Lower lobe of right lung (tissue), 2 donors: Measurements from ENCODE around the gene TMEM132C. TPM values are rescaled to one million over a fixed set of nuclear protein-coding genes. Genes with fewer than 3 reads are reported as not detected.

ENCODE experiments used
- ATAC-seq, 2 donors: fragments of 200-7000 bp; cut with Tn5 transposase; one replicate each; pipeline ENCODE4 v1.9.1; 2020 to 2022; ENCODE audit warnings: mild to moderate bottlenecking in 2 of 2, moderate library complexity in 2 of 2
- DNase-seq: peaks from one replicate; pipeline ENCODE4 v3.0.0-alpha.2; 2020
- H3K27ac ChIP-seq: fragments of 200-600 bp; one replicate; pipeline ENCODE4 v1.8.0; 2022
- H3K27me3 ChIP-seq: fragments of 200-600 bp; one replicate; pipeline ENCODE4 v1.8.0; 2022; ENCODE audit warnings: low read depth
- H3K36me3 ChIP-seq: fragments of 200-600 bp; one replicate; pipeline ENCODE4 v1.8.0; 2022; ENCODE audit warnings: mild to moderate bottlenecking
- H3K4me1 ChIP-seq: fragments of 200-600 bp; one replicate; pipeline ENCODE4 v1.8.0; 2022
- H3K4me3 ChIP-seq: fragments of 200-600 bp; one replicate; pipeline ENCODE4 v1.8.0; 2022; ENCODE audit warnings: mild to moderate bottlenecking
- H3K9me3 ChIP-seq: fragments of 200-600 bp; one replicate; pipeline ENCODE4 v1.8.0; 2022
- intact Hi-C: fragments of 100-400 bp; cut with DNase I; formaldehyde crosslinking; loops from one replicate; pipeline ENCODE4 v1.11.0; 2022
- total RNA-seq: library from RNA; stranded (reverse); fragmentation: NEBNext Ultra II Directional; extraction: Animal tissue kit (Norgen Biotek cat#: 25700); gene quantifications from one replicate; pipeline ENCODE4 v1.2.1, GENCODE V29; 2021
- TF ChIP-seq, protein P1 (sequence below): fragments of 200-600 bp; IDR thresholded peaks from one replicate; pipeline ENCODE4 v1.8.0; 2022; ENCODE audit warnings: antibody characterized with exemption, mild to moderate bottlenecking
- donor health status: DM: no; HTN: yes; CAD: no; lungs with severe emphysema.

TMEM132C gene
- total RNA-seq, 1 donor from 2014 or later, result 1.6 TPM

DNA sequence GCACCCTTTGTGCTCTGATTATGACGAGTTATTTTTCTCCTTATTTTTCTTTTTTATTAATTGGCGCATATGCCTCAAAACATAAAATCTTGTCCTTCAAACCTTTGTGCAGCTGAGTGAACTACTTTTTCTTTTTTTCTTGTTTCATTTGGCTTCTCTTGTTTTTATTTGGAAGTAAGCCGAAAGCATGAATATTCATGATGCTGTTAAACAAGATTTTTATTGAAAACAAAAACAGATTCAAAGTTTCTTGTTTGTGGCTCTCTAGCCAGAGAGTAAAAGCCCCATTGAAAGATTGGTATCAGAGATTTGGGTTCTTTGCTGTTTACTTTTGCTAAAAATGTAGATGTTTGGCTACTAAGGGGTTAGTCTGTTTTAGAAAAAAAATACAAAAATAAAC lies 183.8 kb downstream of the TMEM132C start:
- TF ChIP-seq, protein P1, sequence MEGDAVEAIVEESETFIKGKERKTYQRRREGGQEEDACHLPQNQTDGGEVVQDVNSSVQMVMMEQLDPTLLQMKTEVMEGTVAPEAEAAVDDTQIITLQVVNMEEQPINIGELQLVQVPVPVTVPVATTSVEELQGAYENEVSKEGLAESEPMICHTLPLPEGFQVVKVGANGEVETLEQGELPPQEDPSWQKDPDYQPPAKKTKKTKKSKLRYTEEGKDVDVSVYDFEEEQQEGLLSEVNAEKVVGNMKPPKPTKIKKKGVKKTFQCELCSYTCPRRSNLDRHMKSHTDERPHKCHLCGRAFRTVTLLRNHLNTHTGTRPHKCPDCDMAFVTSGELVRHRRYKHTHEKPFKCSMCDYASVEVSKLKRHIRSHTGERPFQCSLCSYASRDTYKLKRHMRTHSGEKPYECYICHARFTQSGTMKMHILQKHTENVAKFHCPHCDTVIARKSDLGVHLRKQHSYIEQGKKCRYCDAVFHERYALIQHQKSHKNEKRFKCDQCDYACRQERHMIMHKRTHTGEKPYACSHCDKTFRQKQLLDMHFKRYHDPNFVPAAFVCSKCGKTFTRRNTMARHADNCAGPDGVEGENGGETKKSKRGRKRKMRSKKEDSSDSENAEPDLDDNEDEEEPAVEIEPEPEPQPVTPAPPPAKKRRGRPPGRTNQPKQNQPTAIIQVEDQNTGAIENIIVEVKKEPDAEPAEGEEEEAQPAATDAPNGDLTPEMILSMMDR, result no peak
- H3K27me3 ChIP-seq, result no peaks in the 10 kb centered on the region
- no peak for ATAC-seq

DNA sequence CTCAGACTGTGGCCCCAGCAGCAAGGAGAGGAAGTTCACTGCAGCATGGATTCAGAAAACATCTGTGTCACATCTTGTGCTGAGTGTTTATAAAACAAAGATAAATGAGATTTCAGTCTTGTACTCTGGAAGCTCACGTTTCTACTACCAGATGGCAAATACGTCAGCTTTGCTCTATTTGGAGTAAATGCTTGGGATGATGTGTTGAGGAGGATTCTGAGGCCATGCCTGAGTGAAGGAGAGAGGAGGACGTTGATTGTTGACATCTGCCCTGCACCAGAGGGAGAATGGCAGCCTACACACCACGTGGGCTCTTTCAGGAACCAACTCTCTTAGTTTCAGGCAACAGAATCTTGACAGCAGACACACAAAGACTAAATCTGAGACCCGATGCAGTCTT lies 188.9 kb downstream of the TMEM132C start:
- DNase-seq, result no peak
- no peak overlapping the region for H3K27ac ChIP-seq
- H3K36me3 ChIP-seq, result no peaks in the 10 kb centered on the region
- H3K9me3 ChIP-seq, result no peaks in the 10 kb centered on the region
- no peaks in the 10 kb centered on the region for H3K4me1 ChIP-seq
- no peak for ATAC-seq
- H3K4me3 ChIP-seq, result no peak overlapping the region
- no peaks in the 10 kb centered on the region for H3K27me3 ChIP-seq
- intact Hi-C loops, result no loop called here
- TF ChIP-seq, protein P1, result no peak

More for the DNA sequence above, 183.8 kb downstream of the TMEM132C start:
- intact Hi-C loops, result no loop called here
- no peak for DNase-seq
- no peak overlapping the region for H3K27ac ChIP-seq
- no peaks in the 10 kb centered on the region for H3K9me3 ChIP-seq
- H3K36me3 ChIP-seq, result no peaks in the 10 kb centered on the region
- no peaks in the 10 kb centered on the region for H3K4me1 ChIP-seq
- no peak overlapping the region for H3K4me3 ChIP-seq

DNA sequence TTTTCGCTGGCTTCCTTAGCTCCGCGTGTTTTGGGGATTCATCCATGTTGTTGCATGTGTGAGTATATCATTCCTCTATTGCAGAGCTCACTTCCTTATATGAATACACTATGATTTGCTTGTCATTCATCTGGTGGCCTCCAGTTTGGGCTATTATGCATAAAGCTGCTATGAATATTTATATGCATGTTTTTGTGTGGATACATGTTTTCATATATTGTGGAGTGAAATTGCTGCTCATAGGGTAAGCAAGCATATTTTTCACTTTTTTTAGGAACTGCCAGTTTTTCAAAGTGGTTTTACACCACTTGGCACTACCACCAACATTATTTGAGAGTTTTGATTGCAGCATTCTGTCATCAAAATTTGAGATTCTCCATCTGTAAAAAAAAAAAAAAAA lies 190.0 kb downstream of the TMEM132C start:
- no peaks in the 10 kb centered on the region for H3K4me1 ChIP-seq
- intact Hi-C loops, result no loop called here
- no peak for ATAC-seq
- no peaks in the 10 kb centered on the region for H3K9me3 ChIP-seq
- H3K4me3 ChIP-seq, result no peak overlapping the region
- no peak for DNase-seq
- H3K27me3 ChIP-seq, result no peaks in the 10 kb centered on the region
- TF ChIP-seq, protein P1, result no peak
- no peak overlapping the region for H3K27ac ChIP-seq
- H3K36me3 ChIP-seq, result no peaks in the 10 kb centered on the region

DNA sequence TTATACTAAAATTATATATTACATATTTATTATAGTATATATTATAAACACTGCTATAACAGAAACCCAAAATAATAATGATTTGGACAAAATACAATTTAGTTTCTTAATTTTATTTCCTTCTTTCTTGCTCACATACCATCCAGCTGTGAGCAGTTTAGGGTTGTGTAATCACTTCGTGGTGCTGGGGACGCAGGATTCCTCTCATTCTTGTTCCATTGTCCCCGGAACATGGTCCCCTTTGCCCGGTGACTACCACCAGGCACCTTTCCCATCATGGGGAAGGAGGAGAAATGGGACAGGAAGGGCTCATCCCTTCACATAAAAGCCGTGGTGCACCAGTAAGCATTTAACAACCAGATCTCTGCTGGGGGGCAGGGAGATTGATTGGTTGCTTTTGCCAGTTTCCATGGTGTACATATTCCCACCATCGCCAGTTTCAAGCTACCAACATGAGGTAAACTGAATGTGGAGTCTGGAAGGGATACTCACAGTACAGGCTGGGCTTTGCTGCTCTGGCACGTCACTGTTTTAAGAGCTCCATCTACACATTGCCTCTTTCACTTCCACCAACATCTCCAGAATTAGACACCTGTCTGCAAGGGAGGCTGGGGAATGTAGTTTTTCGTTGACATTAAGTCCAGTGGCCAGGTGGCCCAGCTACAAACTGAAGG lies 191.5 kb downstream of the TMEM132C start:
- ATAC-seq (no peak), DNase-seq (no peak)
- intact Hi-C loops, result no loop called here

DNA sequence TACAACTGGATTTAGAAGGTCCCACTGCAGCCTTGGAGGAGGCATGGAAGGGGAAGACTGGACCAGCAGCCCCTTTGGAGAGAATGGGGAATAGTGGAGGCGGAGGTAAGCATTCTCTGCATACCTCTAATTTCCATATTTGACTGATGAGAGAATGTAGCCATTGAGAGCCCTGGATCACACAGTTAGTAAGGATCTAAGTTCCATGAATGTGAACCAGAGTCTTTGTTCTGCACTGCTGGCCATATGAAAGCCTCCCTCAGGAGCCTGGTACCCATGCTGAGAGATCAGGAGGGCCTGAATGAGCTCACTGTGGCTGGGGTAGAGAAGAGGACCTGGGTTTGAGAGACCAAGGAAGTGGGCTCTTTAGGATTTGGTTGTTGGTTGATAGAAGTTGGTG lies 192.1 kb downstream of the TMEM132C start:
- no peaks in the 10 kb centered on the region for H3K9me3 ChIP-seq
- DNase-seq, result no peak
- intact Hi-C loops, result no loop called here
- H3K4me1 ChIP-seq, result no peaks in the 10 kb centered on the region
- no peak overlapping the region for H3K27ac ChIP-seq
- H3K4me3 ChIP-seq, result no peak overlapping the region
- TF ChIP-seq, protein P1, result no peak
- ATAC-seq, result no peak
- H3K27me3 ChIP-seq, result no peaks in the 10 kb centered on the region
- no peaks in the 10 kb centered on the region for H3K36me3 ChIP-seq

More for the DNA sequence above, 191.5 kb downstream of the TMEM132C start:
- Histone ChIP-seq H3K27me3 (no peaks in the 10 kb centered on the region), H3K9me3 (no peaks in the 10 kb centered on the region), H3K4me1 (no peaks in the 10 kb centered on the region), H3K36me3 (no peaks in the 10 kb centered on the region), H3K4me3 (no peak overlapping the region), H3K27ac (no peak overlapping the region)
- TF ChIP-seq, protein P1, result no peak
